ENCODE results near the gene MKRN2OS.

The MKRN2OS gene

DNA sequence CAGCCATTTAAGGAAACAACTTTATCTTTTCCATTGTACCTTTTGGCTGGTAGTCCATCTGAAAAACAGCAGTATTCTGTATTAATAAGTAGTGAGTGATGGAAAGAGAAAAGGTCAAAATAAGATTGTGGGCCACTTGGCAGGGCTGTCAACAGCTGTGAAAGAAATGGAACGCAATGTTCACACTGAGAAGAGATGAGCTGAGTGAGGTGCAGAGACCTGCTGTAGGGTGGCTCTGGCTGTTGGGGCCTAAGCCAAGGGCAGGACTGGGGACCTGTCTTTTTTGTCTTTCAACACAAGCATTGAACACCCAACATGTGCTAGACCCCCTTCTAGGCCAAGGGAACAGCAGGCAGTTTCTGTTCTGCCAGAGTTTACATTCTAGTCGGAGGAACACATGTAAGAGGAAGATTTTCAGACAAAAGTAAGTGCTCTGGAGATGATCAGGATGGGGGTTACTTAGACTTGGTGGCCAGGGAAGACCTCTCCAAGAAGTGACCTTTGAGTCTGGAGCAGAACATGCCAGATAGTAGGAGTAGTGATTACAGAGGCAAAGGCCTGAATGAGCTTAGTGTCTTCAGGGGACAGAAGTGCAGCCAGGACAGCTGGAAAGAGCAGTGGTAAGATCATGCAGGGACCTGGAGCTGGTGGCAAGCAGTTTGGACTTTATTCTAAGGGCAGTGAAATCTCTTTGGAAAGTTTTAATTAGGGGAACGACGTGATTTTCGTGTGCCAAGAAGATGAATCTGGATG is 31.4 kb downstream of the MKRN2OS start:
- no peak for DNase-seq (ENCODE audit: low read depth)

DNA sequence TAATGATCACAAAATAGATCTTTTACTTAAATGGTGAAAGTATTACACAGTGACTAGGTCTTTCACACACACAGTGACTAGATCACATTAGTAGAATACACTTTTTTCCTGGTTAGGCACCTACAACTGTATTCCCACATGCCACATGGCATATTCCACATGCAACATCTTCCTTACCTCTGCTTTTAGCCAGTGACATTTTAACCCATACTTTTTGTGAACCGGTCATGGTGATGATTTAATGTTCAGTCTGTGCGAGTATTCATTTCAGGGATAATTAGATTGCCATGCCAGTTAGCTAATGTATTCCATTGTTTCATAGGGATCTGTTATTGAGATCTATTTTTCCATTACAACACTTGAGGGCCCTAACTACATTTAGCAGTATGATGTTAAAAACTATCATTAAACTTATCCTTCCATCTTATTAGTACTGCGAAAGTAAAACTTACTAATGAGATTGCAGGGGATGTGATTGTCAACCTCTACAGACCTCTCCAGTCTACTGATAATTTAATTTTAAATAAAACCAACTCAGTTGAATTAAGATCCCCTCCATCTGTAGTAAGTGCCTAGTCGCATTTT is 32.7 kb downstream of the MKRN2OS start:
- no peak for DNase-seq (ENCODE audit: low read depth)

DNA sequence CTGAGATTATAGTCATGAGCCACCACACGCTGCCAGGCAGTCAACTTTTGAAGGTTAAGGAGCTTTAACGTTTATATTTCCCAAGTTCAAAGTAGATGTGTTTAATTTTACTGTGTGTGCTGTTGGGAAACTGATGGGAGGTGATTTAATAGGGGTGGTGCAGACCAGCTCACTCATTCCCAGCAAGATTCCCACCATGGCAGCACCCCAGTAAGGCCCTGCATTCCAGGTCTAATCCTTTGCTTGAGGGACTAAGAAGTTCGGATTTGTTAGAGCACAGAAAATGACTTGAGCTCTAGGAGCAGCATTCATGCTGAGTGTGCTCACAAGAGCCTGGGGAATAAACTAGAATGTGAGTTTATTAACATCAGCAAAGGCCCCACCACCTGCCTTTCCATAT is 35.8 kb downstream of the MKRN2OS start:
- DNase-seq (ENCODE audit: low read depth) = no peak

DNA sequence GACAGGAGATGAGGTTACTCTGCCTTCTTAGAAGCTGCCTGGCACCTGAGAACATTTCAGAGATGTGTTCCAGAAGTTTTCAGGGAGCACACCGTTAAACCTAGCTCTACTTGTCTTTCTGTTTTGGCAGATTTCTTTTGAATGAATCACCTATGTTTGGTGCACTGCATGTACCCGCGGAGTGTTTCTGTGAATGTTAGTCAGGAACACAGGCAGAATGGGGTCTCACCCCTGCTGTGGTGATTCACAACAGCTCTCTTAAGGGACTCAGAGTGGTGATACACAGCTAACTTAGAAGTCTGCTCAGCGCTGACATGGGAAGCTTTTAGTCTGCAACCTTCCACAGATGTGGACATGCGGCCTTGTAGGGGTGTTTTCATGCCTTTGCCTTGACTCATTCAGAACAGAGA is 37.0 kb downstream of the MKRN2OS start:
- DNase-seq (ENCODE audit: low read depth) = no peak

DNA sequence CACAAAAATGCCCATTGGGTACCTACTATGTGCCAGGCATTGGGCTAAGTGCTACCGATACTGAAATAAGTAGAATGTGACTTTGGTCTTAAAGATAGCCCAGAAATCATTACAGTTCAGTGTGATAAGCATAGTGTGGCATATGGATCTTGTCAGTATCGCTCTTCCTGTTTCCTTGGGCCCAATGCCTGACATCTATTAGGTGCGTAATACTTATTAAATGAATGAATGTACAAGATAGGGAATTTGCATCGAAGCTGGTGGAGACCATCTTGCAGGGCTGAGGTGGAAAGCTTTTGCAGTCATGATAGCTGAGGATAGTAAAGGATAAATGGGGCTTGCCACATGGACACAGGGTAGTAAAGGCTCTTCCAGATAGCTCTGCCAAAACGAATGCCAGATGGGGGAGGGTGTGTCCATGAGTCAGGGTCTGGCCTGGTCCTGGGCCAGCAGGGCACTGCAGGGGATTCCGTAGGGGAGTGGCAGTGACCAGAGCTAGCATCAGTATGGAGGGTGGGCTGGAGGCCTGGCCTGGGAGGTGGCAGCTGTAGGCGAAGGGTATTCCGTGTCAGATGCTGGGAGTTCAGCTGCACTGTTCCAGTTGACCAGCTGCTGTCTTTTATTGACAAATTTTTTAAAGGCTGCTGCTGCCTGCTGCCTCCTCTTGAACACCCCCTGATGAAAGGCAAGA is 37.6 kb downstream of the MKRN2OS start:
- no peak for DNase-seq (ENCODE audit: low read depth)

DNA sequence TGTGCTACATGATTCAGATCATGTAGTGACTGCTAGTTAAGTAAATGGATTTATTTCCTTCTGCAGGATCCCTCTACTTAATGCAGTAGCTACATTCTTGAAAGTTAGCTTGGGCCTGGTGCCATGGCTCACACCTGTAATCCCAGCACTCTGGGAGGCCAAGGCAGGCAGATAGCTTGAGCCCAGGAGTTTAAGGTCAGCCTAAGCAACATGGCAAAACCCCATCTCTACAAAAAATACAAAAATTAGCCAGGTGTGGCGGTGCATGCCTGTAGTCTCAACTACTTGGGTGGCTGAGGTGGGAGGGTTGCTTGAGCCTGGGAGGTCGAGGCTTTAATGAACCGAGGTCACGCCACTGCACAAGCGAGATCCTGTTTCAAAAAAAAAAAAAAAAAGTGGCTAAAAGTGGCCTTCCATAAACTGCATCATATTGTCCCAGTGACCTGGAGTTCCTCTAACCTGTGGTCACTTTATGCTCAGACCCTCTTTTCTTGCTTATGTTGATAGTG is 39.0 kb downstream of the MKRN2OS start:
- DNase-seq (ENCODE audit: low read depth) = no peak

DNA sequence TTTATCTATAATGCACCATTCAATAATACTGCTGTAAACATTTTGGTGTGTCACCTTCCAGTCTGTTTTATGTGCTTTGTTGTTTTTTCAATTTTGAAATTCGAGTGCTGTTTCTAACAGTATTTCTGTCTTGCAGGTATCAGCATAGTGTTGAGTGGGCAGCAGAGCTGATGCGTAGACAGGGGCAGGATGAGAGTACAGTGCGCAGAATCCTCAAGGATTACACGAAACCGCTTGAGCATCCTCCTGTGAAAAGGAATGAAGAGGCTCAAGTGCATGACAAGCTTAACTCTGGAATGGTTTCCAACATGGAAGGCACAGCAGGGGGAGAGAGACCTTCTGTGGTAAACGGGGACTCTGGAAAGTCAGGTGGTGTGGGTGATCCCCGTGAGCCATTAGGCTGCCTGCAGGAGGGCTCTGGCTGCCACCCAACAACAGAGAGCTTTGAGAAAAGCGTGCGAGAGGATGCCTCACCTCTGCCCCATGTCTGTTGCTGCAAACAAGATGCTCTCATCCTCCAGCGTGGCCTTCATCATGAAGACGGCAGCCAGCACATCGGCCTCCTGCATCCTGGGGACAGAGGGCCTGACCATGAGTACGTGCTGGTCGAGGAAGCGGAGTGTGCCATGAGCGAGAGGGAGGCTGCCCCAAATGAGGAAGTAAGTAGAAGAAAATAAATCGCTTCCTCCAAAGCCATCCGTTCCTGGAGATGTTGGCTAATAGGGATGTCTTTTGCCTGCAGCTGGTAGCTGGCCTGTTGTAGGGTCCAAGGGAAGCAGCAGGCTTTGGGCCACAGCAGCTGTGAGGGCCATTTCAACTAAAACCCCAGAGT is 42.0 kb downstream of the MKRN2OS start:
- DNase-seq (ENCODE audit: low read depth) = no peak

DNA sequence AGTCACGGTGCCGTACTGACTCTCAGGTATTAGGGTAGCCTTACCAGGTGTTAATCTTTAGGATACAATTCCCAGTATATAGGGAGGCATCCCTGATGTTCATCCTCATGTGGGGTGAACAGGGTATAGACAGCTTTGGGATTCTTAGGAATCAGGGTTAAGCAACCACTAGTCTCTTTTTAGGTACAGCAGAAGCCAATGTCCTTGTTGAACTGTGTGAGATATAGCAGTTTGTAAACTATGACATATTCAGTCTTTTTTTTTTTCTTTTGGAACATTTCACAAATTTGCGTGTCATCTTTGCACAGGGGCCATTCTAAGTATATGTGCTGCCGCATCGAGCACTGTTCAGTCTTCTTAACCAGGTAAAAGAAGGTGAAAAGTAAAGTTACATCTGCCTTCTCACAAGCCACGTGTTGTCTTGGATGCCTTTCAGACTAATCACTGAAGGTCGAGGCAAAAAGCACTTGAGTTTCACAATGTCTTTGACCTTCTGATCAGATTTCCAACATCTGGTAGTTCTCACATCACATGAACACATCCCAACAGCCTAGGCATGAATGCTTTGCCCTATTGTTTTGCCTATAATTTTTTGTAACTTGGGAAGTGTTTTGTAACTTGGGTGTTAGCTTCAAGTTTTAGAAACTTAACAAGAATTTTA is 43.8 kb downstream of the MKRN2OS start:
- no peak for DNase-seq (ENCODE audit: low read depth)

DNA sequence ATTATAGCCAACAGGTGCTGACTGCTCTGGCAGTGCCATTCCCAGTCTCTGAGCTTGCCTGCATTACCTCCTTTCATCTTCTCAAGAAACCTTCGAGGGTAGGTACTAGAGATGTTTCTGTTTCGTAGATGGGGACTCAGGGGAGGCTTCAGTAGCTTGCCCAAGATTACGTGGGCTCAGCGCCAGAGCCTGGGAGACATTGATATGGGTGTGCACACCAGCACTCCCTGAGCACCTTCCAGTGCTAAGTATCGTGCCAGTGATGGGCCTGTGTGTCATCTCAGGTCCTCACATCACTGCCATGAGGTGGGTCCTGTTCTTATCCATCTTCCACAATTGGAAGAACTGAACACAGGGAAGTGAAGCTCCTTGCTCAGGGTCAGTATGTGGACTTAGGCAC is 45.8 kb downstream of the MKRN2OS start:
- DNase-seq (ENCODE audit: low read depth) = no peak

DNA sequence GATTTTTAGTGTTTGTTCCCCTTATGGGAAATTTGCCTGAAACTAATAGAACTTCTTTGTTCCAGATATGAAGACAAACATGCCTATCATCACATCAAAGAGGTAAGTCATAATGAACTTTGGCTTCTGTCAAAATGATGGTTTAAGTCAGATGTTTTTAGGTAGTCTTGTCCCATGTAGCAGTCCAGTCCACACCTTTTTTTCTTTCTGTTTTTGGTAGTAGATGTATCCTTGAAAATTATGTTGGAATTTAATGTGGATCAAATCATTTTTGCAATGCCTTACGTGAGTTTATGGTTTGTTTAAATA is 48.9 kb downstream of the MKRN2OS start:
- no peak for DNase-seq (ENCODE audit: low read depth)

DNA sequence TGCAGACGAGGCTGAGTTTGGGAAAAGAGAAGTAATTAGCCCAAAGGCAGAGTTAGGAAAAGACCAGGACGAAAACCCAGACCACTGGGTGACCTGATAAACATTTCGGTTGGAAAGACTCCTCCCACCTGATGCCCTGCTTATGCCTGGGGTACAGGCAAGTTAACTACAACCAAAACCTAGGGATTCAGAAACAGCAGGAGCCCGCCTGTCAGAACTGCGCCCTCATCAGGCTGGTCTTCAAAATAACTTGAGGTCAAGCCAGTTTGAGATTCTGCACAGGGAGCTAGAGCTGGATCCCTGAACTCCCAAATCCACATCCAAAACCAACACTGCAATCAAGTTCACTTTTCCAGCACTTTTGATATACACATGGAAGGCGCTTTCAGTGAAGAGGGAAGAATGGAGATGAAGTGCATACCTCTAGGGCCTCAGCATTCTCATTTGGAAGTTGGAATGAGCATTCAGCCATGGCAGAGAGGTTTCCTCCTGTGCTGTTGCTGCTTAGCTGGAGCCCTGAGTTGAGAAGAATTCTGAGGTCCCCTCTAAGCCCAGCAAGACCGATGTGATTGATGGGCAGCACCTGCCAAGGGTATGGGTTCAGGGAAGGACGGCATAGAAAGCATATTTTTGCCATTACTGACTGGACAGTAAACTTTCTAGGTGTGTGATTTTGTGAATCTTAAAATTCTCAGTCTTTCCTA is 49.4 kb downstream of the MKRN2OS start:
- DNase-seq (ENCODE audit: low read depth) = no peak

DNA sequence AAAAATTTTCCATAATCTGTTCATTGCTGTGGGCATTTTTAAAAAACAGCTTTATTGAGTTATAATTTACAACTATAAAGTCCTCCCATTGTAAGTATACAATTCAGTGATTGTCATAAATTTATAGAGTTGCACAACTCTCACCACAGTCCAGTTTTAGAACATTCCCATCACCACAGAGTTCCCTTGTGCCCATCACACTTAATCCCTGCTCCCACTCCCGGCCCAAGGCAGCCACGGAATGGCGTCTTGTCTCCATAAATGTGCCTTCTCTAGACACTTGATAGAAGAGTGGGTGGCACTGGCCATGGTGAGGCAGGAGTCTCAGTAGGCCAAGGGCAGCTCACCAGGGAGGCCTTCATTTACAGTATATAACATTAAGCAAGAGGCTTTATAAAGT is 54.8 kb downstream of the MKRN2OS start:
- no peak for DNase-seq (ENCODE audit: low read depth)

DNA sequence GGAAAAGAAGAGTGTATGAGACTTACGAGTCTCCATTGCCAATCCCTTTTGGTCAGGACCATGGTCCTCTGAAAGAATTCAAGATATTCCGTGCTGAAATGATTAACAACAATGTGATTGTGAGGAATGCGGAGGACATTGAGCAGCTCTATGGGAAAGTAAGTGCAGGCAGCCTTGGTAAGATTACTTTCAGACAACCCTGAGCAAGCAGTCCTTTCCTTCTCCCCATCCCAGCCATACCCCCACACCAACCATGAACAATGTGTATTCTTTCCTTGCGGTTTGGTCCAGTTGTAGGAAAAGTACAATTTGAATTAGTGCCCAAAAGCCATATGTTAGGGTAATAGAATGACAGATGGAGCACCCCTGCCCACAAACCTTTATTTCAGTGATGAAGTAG is 55.5 kb downstream of the MKRN2OS start:
- DNase-seq (ENCODE audit: low read depth) = no peak
